ENCODE results near the gene NPL. TPM values are rescaled to one million over a fixed set of nuclear protein-coding genes. Genes with fewer than 3 reads are reported as not detected.

NPL gene
- total RNA-seq, 1 experiment from 2014 or later, result 2.4 TPM

DNA sequence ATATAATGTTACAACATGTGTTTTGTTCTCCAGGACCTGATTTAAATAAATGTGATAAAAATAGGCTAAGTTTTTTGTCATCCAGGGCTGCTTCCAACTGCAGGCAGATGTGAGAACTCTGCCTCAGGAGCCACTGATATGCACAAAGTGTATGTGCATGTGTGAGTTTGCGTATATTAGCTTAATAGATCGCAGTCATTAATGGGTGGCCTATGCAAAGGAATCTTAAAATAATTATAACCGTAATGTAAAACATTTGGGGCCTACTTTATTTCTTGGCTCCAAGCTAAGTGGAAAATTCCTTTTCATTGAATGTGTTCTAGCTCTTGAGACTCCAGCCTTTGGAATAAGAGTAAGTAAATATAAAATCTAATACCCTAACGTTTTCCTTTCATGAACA, 66.3 kb downstream of the NPL start:
- no peaks in the 10 kb centered on the region for H3K4me1 ChIP-seq (ENCODE audit: insufficient read depth, low read length)
- no peaks in the 10 kb centered on the region for H3K23me2 ChIP-seq (ENCODE audit: insufficient read length, low read depth, low read length, poor library complexity, severe bottlenecking)
- no peak overlapping the region for H2BK12ac ChIP-seq (ENCODE audit: insufficient read length, low read depth, low read length)
- no peak overlapping the region for H3K27ac ChIP-seq (ENCODE audit: insufficient read length, low read depth, low read length)
- H3K9me3 Mint-ChIP-seq, result no peaks in the 10 kb centered on the region
- H3K27me3 Mint-ChIP-seq (ENCODE audit: low read depth), result no peaks in the 10 kb centered on the region
- H4K91ac ChIP-seq (ENCODE audit: insufficient read length, low read depth, low read length), result no peak overlapping the region
- H2BK120ac ChIP-seq (ENCODE audit: low read depth, low read length, poor library complexity, severe bottlenecking), result no peak overlapping the region
- H2AK5ac ChIP-seq (ENCODE audit: insufficient read length, low read length), result no peak overlapping the region
- H3K18ac ChIP-seq (ENCODE audit: insufficient read length, low read depth, low read length), result no peak overlapping the region
- H3K36me3 Mint-ChIP-seq (ENCODE audit: insufficient read depth in 1 of 3, low read depth in 3 of 3), result peaks cover 82 to 99% (median 97%) of the 10 kb centered on the region in 3 experiments; a peak in 6 of 7 replicates
- H3K79me1 ChIP-seq (ENCODE audit: insufficient read depth, low read depth, low read length, poor library complexity, severe bottlenecking), result peaks cover 9% of the 10 kb centered on the region
- H4K5ac ChIP-seq (ENCODE audit: insufficient read length, low read depth, low read length), result no peak overlapping the region
- H2BK20ac ChIP-seq (ENCODE audit: low read depth, low read length, poor library complexity, severe bottlenecking), result no peak overlapping the region
- H3K56ac ChIP-seq (ENCODE audit: insufficient read length, low read depth, low read length), result no peak overlapping the region
- no peak overlapping the region for H3K4ac ChIP-seq (ENCODE audit: low read depth, low read length)
- H2BK5ac ChIP-seq (ENCODE audit: insufficient read length, low read length), result no peak overlapping the region
- H3K9me3 ChIP-seq (ENCODE audit: control insufficient read depth, low read depth, low read length), result no peaks in the 10 kb centered on the region
- no peak for TF ChIP-seq CTCF (conservative IDR thresholded peaks at IDR 0.05)
- H3K9ac ChIP-seq (ENCODE audit: extremely low read depth, insufficient read length, low read length), result no peak overlapping the region
- H3T11ph ChIP-seq (ENCODE audit: low read length), result no peak overlapping the region
- no peak overlapping the region for H2AFZ ChIP-seq (ENCODE audit: low read length)
- no peak overlapping the region for H3K27ac Mint-ChIP-seq
- no peaks in the 10 kb centered on the region for H4K20me1 ChIP-seq (ENCODE audit: control insufficient read depth, insufficient read depth, insufficient read length)
- H4K8ac ChIP-seq (replicated peaks; ENCODE audit: insufficient read length, low read depth, low read length), result no peak overlapping the region
- WGBS (ENCODE audit: extremely low coverage, insufficient read length, low lambda C conversion rate), result no CpG with 5 or more reads among the region's 4 CpGs
- H3K79me2 ChIP-seq (ENCODE audit: insufficient read depth, low read length), result peaks cover 3% of the 10 kb centered on the region; the same call in 1 of the 2 replicates
- no peak overlapping the region for H3K14ac ChIP-seq (ENCODE audit: insufficient read depth, low read length)
- no peak overlapping the region for H3K4me3 Mint-ChIP-seq
- no peak overlapping the region for H3K4me2 ChIP-seq (ENCODE audit: insufficient read depth, insufficient read length, low read length)
- no peaks in the 10 kb centered on the region for H3K27me3 ChIP-seq (ENCODE audit: insufficient read depth, low read length)
- H3K4me1 Mint-ChIP-seq, result no peaks in the 10 kb centered on the region
- H2BK15ac ChIP-seq (ENCODE audit: low read depth, low read length), result no peak overlapping the region
- no peak for DNase-seq
- H3K23ac ChIP-seq (ENCODE audit: insufficient read length, low read depth, low read length), result no peak overlapping the region
